C4-2B (cell line): Measurements from ENCODE around the gene NUSAP1.

ENCODE experiments used
- H3K27ac ChIP-seq: fragments of 450-650 bp; 2 replicates; pipeline ENCODE4 v1.5.1; 2017
- CTCF ChIP-seq: fragments of 450-650 bp; conservative IDR thresholded peaks from 2 replicates; pipeline ENCODE4 v1.5.1; 2017; ENCODE audit warnings: mild to moderate bottlenecking
- ZFX ChIP-seq: fragments of 450-650 bp; IDR thresholded peaks from 2 replicates; pipeline ENCODE4 v1.6.1; 2017

NUSAP1 gene

DNA sequence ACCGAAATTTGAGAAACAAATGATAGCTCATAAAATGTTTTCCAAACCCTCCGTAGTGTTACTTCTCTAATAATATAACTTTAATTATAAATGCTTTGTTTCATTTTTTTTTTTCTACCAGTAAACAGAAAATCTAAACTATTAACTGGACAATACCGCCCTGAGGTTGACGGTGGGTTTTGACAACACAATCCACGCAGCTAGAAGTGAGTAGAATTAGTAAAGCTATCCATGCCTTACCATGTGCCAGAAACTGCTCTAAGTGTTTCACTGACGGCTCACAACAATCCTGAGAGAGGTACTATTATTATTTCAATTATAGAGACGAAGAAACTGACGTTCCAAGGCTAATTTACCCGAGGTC, 69.2 kb downstream of the NUSAP1 start:
- TF ChIP-seq CTCF = no peak
- TF ChIP-seq ZFX = no peak
- peak overlapping the region; percentile 81 for H3K27ac ChIP-seq

DNA sequence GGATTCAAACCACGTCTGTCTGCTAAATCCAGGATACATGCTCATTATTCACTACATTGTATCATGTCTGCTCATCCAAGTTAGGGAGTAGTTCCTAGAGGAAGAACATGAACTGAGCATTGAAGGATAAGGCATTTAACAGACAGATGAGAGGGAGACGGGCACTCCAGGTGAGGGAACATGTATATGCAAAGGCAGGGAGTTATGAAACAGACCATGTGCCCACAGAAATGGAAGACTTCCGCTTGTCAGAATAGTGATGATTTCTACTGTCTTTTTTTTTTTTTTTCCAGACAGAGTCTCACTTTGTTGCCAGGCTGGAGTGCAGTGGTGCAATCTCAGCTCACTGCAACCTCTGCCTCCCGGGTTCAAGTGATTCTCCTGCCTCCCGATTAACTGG, 74.7 kb downstream of the NUSAP1 start:
- TF ChIP-seq ZFX (no peak), CTCF (no peak)
- no peak overlapping the region for H3K27ac ChIP-seq

DNA sequence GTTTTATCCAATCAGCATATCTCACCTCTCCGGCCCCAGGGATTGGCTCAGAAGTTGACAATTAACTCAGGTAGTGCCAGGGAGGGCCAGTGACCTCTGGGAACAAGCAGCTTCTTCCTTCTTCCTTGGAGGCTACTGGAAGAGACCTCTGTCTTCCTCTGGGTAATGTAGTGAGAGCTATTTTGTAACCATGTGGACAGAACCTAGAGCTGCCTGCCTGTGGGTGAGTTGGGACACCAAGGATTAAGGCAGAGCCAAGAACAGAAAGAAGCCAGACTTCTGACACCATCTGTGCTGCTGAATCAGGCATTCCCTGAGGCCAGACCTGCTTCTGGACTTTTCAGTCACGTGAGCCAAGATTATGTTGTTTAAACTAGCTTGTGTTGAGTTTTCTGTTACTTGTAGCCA, 75.6 kb downstream of the NUSAP1 start:
- TF ChIP-seq ZFX = no peak
- no peak for TF ChIP-seq CTCF
- no peak overlapping the region; the same call in 1 of the 2 replicates for H3K27ac ChIP-seq

- H3K27ac ChIP-seq = no peak overlapping the region
- TF ChIP-seq ZFX (no peak), CTCF (no peak)
Measured at GRCh38 chr15:41411031-41411430, 78.3 kb downstream of the NUSAP1 start.

DNA sequence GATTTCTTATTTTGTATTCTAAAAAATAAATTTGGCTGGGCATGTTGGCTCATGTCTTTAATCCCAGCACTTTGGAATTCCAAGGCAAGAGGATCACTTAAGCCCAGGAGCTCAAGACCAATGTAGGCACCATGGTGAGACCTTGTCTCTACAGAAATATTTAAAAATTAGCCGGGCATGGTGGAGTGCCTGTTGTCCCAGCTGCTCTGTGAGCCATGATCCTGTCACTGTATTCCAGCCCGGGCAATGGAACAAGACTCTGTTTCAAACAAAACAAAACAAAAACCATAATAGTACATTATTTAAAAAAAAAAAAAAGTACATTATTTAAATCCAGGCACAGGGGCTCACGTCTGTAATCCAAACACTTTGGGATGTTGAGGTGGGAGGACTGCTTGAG, 78.8 kb downstream of the NUSAP1 start:
- TF ChIP-seq CTCF (no peak), ZFX (no peak)
- H3K27ac ChIP-seq = no peak overlapping the region

DNA sequence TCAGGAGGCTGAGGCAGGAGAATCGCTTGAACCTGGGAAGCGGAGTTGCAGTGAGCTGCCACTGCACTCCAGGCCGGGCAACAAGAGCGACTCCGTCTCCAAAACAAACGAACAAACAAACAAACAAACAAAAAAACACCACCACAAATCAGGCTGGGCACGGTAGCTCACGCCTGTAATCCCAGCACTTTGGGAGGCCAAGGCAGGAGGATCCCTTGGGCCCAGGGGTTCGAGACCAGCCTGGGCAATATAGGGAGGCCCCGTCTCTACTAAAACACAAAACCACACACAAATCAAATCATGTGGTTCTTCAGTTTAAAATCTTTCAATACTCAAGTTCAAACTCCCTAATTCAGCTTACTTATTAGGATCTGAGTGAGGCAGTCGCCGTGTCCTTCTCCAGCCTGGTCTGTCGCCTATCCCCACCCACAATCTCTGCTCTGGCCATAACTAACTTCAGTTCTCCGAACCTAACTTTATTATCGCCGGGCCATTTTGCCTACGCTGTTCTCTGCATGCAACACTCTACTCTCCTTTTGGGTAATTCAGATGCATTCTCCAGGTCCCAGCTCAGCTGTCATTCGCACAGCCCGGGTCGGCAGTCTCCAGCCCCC, 83.6 kb downstream of the NUSAP1 start:
- peak overlapping the region; percentile 69 for H3K27ac ChIP-seq
- TF ChIP-seq ZFX (no peak), CTCF (no peak)

DNA sequence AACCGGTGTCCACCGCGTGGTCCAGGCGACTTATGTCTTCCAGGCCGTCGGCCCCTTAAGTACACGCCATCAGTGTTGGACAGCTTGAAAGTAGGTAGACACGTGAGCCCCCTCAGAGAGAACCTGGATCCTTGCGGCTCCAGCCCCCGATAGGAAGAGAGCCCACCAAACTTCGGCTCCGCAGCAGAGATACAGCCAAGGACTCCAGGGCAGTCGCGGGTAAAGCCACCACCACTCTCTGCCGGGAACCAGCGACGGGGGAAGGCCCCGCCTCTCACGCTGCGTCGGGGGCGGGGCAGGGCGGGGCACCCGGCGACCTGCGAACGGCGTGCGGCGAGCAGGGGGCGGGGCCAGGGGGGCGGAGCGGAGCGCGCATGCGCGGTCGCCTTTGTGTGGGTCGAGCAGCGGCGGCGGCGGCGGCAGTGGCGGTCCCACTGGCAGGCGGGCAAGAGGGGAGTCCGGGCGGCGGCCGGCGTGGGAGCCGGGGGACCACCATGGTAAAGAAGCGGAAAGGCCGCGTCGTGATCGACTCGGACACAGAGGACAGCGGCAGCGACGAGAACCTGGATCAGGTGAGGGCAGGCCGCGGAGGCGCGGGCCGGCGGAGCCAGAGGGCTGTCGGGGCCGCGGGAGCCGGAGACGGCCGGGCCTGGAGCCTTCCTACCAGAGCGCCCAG, 84.2 kb downstream of the NUSAP1 start, which contains the start of gene RTF1:
TSS of gene RTF1 (plus strand) at position 354 of the 676 bp plus-strand sequence. CDS start at position 375, 21 bp downstream.
- TF ChIP-seq CTCF (no peak), ZFX (peak; percentile 95)
- peak within 1 kb of the TSS; percentile 69 for H3K27ac ChIP-seq
